SK-N-SH treated with all-trans-retinoic acid at 6 μM for 48 hours (cell line): Measurements from ENCODE around the gene SMARCE1.

ENCODE experiments used
- ATAC-seq: fragments of 200-7000 bp; cut with Tn5 transposase; 3 replicates; pipeline ENCODE4 v1.9.1; 2020; ENCODE audit warnings: mild to moderate bottlenecking, moderate library complexity
- BACH2 ChIP-seq: fragments of 250-450 bp; sonication (Bioruptor Pico); IDR thresholded peaks from 2 replicates; pipeline ENCODE4 v1.9.0; 2021; ENCODE audit warnings: mild to moderate bottlenecking, borderline replicate concordance
- CREB5 ChIP-seq: fragments of 250-450 bp; sonication (Bioruptor Pico); IDR thresholded peaks from 2 replicates; pipeline ENCODE4 v1.5.1; 2020; ENCODE audit warnings: low read depth, mild to moderate bottlenecking, moderate library complexity
- ESRRG ChIP-seq: fragments of 250-450 bp; sonication (Bioruptor Pico); IDR thresholded peaks from 2 replicates; pipeline ENCODE4 v1.6.1; 2021; ENCODE audit warnings: mild to moderate bottlenecking
- ISL1 ChIP-seq: fragments of 250-450 bp; sonication (Bioruptor Pico); IDR thresholded peaks from 2 replicates; pipeline ENCODE4 v2.1.2; 2022; ENCODE audit warnings: mild to moderate bottlenecking, moderate library complexity
- OSR1 ChIP-seq: fragments of 250-450 bp; sonication (Bioruptor Pico); IDR thresholded peaks from 2 replicates; pipeline ENCODE4 v1.8.0; 2022; ENCODE audit warnings: moderate library complexity, mild to moderate bottlenecking, inconsistent platforms
- PATZ1 ChIP-seq: fragments of 250-450 bp; sonication (Bioruptor Pico); IDR thresholded peaks from 2 replicates; pipeline ENCODE4 v1.8.0; 2020; ENCODE audit warnings: mild to moderate bottlenecking, moderate library complexity, borderline replicate concordance
- POU6F1 ChIP-seq: fragments of 250-450 bp; sonication (Bioruptor Pico); IDR thresholded peaks from 2 replicates; pipeline ENCODE4 v1.8.0; 2021; ENCODE audit warnings: low read depth, mild to moderate bottlenecking, moderate library complexity, borderline replicate concordance
- SNAI2 ChIP-seq: fragments of 250-450 bp; sonication (Bioruptor Pico); IDR thresholded peaks from 2 replicates; pipeline ENCODE4 v1.5.0; 2020; ENCODE audit warnings: mild to moderate bottlenecking, moderate library complexity
- TCF4 ChIP-seq: fragments of 250-450 bp; sonication (Bioruptor Pico); IDR thresholded peaks from 2 replicates; pipeline ENCODE4 v1.8.0; 2021; ENCODE audit warnings: mild to moderate bottlenecking, moderate library complexity, borderline replicate concordance
- TOX ChIP-seq: fragments of 250-450 bp; sonication (Bioruptor Pico); IDR thresholded peaks from 2 replicates; pipeline ENCODE4 v1.8.0; 2021; ENCODE audit warnings: mild to moderate bottlenecking, moderate library complexity, borderline replicate concordance
- TSHZ2 ChIP-seq: fragments of 250-450 bp; sonication (Bioruptor Pico); IDR thresholded peaks from 2 replicates; pipeline ENCODE4 v1.5.0; 2020; ENCODE audit warnings: mild to moderate bottlenecking, moderate library complexity
- ZC3H10 ChIP-seq: fragments of 250-450 bp; sonication (Bioruptor Pico); IDR thresholded peaks from 2 replicates; pipeline ENCODE4 v1.5.1; 2021; ENCODE audit warnings: mild to moderate bottlenecking, moderate library complexity
- ZFP3 ChIP-seq: fragments of 250-450 bp; sonication (Bioruptor Pico); IDR thresholded peaks from 2 replicates; pipeline ENCODE4 v1.5.0; 2020; ENCODE audit warnings: mild to moderate bottlenecking, moderate library complexity
- ZFP30 ChIP-seq: fragments of 450-650 bp; formaldehyde crosslinking; IDR thresholded peaks from 2 replicates; pipeline ENCODE4 v1.5.0; 2022; ENCODE audit warnings: mild to moderate bottlenecking, moderate library complexity
- ZNF70 ChIP-seq: fragments of 450-650 bp; formaldehyde crosslinking; IDR thresholded peaks from 2 replicates; pipeline ENCODE4 v1.5.0; 2020; ENCODE audit warnings: mild to moderate bottlenecking, moderate library complexity
- ZNF8 ChIP-seq: fragments of 450-650 bp; formaldehyde crosslinking; IDR thresholded peaks from 2 replicates; pipeline ENCODE4 v1.5.0; 2020; ENCODE audit warnings: mild to moderate bottlenecking, moderate library complexity

SMARCE1 gene

GRCh38 chr17:40621019-40621418, 26.6 kb downstream of the SMARCE1 start (continued):
- no peak for TF ChIP-seq PATZ1
- no peak for TF ChIP-seq ZFP30
- no peak for TF ChIP-seq ESRRG
- no peak for TF ChIP-seq ZC3H10 (CRISPR knock-in tag)
- no peak for TF ChIP-seq BACH2 (CRISPR knock-in tag)
- no peak for TF ChIP-seq SNAI2
- no peak for TF ChIP-seq POU6F1

- TF ChIP-seq ISL1 (CRISPR knock-in tag): no peak
- TF ChIP-seq ZNF8 (CRISPR knock-in tag): no peak
- no peak for TF ChIP-seq OSR1 (CRISPR knock-in tag)
- TF ChIP-seq BACH2 (CRISPR knock-in tag): no peak
- no peak for TF ChIP-seq SNAI2
- no peak for ATAC-seq
Observed at GRCh38 chr17:40618754-40619625, 28.6 kb downstream of the SMARCE1 start.

- TF ChIP-seq CREB5 (CRISPR knock-in tag) (no peak), ZFP3 (CRISPR knock-in tag) (no peak), OSR1 (CRISPR knock-in tag) (no peak)
- ATAC-seq: no peak
Observed at GRCh38 chr17:40617678-40618240, 29.9 kb downstream of the SMARCE1 start.

GRCh38 chr17:40616592-40616991, 31.0 kb downstream of the SMARCE1 start:
- no peak for ATAC-seq
- TF ChIP-seq OSR1 (CRISPR knock-in tag): no peak
- no peak for TF ChIP-seq PATZ1
- no peak for TF ChIP-seq SNAI2
- TF ChIP-seq TSHZ2 (CRISPR knock-in tag): no peak
- TF ChIP-seq ZNF70: no peak
- no peak for TF ChIP-seq TOX (CRISPR knock-in tag)
- no peak for TF ChIP-seq CREB5 (CRISPR knock-in tag)
- no peak for TF ChIP-seq TCF4
- TF ChIP-seq BACH2 (CRISPR knock-in tag): no peak
- no peak for TF ChIP-seq ZFP3 (CRISPR knock-in tag)
